Activated CD4-positive, alpha-beta T cell treated with anti-CD3 and anti-CD28 coated beads, Interleukin-2, amount 50 U/mL, for 16 hours (primary cell): ENCODE measurements around the gene CCDC170.

ENCODE experiments used
- DNase-seq: peaks from one replicate; pipeline ENCODE4 v3.0.0-alpha.2; 2020

CCDC170 gene

GRCh38 chr6:151659212-151659611 lies 165.4 kb downstream of the CCDC170 start:
- DNase-seq = no peak

GRCh38 chr6:151661509-151661908 lies 167.7 kb downstream of the CCDC170 start:
- DNase-seq = no peak

DNA sequence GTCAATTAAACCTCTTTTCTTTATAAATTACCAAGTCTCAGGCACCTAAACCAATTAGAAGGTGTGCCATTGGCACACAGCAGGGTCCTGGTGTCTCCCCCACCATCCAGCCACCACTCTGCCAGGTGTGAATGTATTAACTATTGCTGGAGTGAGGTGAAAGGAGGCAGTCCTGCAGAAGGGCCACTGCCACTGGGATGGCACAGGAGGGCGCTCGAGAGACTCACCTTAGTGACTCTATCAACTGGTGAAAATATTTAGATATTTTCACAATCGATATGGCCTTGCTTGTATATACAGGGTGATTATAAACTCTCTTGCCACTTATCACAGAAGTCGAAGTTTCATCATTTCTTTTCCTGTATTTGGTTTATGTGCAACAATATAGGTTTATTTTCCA lies 168.1 kb downstream of the CCDC170 start:
- DNase-seq = no peak

DNA sequence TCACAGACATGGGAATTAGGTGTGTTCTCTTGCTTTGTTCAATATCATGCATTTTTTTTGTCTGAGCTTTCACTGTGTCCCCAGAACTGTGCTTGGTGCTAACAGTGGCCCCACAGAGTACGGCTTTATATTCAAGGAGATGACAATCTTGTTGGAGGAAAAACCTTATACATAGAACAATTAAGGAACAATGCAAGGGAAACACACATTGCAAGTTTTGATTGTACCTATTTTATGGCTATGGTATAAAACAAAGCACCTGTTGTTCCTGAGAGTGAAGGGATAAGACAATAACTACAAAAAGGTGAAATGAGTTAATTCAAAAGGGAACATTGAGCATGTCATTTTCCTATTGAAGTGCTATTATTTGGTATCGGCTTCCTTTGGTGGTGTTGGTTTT lies 169.7 kb downstream of the CCDC170 start:
- DNase-seq = no peak

DNA sequence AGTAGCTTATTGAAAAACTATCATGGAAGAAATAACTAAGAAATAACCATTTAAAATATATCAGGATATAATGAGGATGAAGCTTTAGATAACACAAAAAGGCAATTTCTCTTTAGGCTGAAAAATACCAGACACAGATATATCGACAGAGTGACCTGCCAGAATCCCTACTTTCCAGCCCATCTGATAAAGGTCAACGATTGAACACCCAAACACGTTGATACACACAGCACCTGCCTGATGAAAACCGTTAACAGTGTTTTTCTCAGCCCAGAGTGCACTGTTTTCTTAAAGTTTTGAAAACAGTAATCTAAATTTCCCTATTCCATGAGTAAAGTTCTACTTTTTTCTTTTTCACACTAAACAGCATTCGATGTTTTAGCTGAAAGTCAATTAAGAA lies 170.6 kb downstream of the CCDC170 start:
- no peak for DNase-seq

- no peak for DNase-seq
These were observed 171.5 kb downstream of the CCDC170 start for GRCh38 chr6:151665329-151665728.

- no peak for DNase-seq
These were observed 172.7 kb downstream of the CCDC170 start for GRCh38 chr6:151666526-151666925.

- no peak for DNase-seq
These were observed 175.4 kb downstream of the CCDC170 start for GRCh38 chr6:151669208-151669560.

- no peak for DNase-seq
These were observed 176.3 kb downstream of the CCDC170 start for GRCh38 chr6:151670116-151670515.
